HEK293T (cell line): ENCODE data around the gene SPATA1.

ENCODE experiments used
- FOXM1 ChIP-seq: fragments of 450-650 bp; IDR thresholded peaks from 2 replicates; pipeline ENCODE4 v1.6.1; 2017; ENCODE audit warnings: mild to moderate bottlenecking, borderline replicate concordance
- SP1 ChIP-seq: fragments of 450-650 bp; IDR thresholded peaks from 2 replicates; pipeline ENCODE4 v1.6.1; 2017

DNA sequence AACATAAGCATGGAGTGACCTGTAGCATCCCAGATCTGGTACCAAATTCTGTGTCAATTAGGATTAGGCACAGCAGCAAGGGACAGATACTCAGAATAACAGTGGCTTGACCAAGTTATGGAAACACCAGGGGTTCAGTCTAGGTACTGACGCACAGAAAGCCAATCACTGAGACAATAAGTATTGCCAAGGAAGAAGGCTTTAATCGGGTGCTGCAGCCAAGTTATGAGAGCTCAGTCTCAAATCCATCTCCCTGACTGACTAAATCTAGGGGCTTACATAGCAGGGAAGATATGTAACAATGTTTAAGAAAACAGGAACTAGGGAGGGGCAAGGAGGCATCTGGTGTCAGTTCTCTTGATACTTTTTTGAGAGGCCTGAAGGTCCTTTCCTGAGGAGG lies 107.7 kb downstream of the SPATA1 start:
- TF ChIP-seq SP1 = no peak
- TF ChIP-seq FOXM1 = no peak
